ENCODE measurements around the gene TRPV2.

DNA sequence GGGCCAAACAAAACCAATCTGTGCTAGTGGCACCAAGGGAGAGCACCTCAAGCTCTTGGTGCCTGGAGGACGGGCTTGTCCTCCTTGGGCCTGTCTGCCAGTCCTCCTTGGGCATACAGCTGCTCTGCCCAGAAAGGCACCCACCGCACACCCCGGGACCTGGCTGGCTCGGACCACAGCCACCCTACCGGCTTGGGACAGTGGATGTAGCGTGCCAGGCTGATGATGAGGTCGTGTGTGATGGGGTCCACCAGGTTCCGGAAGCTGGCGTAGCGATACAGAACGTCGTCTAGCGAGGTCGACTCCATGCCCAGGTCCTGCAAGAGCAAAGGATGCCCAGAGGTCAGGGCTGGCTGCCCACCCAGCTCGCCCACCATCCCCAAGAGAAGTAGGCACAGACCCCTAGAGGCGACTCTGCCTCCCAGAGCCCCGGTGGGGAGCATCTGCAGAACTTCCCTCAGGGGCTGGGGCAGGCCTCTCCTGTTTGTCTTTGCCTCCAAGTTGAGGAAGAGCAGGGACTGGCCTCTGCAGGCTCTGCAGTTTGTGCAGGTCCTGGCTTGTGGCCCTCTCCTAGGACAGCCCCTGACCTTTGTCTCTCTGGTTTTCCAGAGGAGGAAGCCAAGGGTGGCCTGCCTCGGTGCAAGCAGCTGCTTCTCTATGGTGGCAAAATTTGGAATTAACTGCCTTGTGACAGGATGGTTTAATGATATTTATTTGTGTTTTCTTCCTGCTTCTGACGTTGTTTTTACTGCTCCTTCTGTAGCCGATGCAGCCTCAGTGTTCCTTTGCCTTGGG is 46.9 kb downstream of the TRPV2 start:
- TF ChIP-seq POLR2A (IDR thresholded peaks at IDR 0.05; ENCODE audit: low read length) = no peak
- TF ChIP-seq GATA1 (IDR thresholded peaks at IDR 0.05; ENCODE audit: low read depth, low read length) = no peak
